DND-41 (cell line): ENCODE results near the gene DDX3X.

Experiments
- EZH2 ChIP-seq: IDR thresholded peaks from 3 replicates; pipeline ENCODE4 v1.6.1; 2012; ENCODE audit warnings: borderline replicate concordance, low read depth, mild to moderate bottlenecking, moderate library complexity, low read length, inconsistent platforms; ENCODE audit not compliant: severe bottlenecking
- TF ChIP-seq, protein P1 (sequence below): IDR thresholded peaks from 2 replicates; pipeline ENCODE4 v1.5.1; 2012; ENCODE audit warnings: borderline replicate concordance, low read length, moderate library complexity, mild to moderate bottlenecking; ENCODE audit not compliant: poor library complexity, severe bottlenecking; ENCODE audit errors: extremely low read depth

DNA sequence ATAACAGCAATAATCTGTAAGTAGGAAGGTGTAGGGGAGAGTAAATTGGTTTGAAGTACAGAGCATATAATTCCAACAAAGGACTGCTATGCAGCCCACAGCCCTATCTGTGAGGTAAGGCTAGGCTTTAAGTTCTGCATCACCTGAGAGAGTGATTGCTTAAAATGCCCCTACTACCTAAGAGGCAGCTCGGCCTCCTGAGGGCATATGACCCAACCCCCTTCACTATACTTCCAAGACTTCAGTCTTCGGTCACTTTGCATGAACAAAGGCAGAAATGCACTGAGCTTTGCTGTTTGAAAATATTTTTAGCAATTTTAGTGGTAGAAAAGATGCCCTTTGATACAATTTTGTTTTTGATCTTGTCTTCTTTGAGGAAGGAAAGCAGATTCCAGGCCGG lies 4.9 kb upstream of the DDX3X start:
- TF ChIP-seq, protein P1, sequence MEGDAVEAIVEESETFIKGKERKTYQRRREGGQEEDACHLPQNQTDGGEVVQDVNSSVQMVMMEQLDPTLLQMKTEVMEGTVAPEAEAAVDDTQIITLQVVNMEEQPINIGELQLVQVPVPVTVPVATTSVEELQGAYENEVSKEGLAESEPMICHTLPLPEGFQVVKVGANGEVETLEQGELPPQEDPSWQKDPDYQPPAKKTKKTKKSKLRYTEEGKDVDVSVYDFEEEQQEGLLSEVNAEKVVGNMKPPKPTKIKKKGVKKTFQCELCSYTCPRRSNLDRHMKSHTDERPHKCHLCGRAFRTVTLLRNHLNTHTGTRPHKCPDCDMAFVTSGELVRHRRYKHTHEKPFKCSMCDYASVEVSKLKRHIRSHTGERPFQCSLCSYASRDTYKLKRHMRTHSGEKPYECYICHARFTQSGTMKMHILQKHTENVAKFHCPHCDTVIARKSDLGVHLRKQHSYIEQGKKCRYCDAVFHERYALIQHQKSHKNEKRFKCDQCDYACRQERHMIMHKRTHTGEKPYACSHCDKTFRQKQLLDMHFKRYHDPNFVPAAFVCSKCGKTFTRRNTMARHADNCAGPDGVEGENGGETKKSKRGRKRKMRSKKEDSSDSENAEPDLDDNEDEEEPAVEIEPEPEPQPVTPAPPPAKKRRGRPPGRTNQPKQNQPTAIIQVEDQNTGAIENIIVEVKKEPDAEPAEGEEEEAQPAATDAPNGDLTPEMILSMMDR = no peak
- no peak for TF ChIP-seq EZH2
